Activated naive CD8-positive, alpha-beta T cell treated with anti-CD3 and anti-CD28 coated beads, Interleukin-2, amount 50 U/mL, for 16 hours (primary cell): ENCODE measurements around the gene CRTAC1.

Source experiments
- DNase-seq: peaks from one replicate; pipeline ENCODE4 v3.0.0-alpha.2; 2020; ENCODE audit warnings: low read depth, low spot score

Gene CRTAC1

GRCh38 chr10:97924678-97925077, 105.7 kb downstream of the CRTAC1 start:
- no peak for DNase-seq

GRCh38 chr10:97923476-97923875, 106.9 kb downstream of the CRTAC1 start:
- DNase-seq: no peak

- DNase-seq: no peak
Observed at GRCh38 chr10:97923057-97923456, 107.4 kb downstream of the CRTAC1 start.

- DNase-seq: no peak
Observed at GRCh38 chr10:97922022-97922758, 108.2 kb downstream of the CRTAC1 start.

- DNase-seq: no peak
Observed at GRCh38 chr10:97921581-97922021, 108.8 kb downstream of the CRTAC1 start.

- no peak for DNase-seq
Observed at GRCh38 chr10:97920865-97921264, 109.6 kb downstream of the CRTAC1 start.

- no peak for DNase-seq
Observed at GRCh38 chr10:97919012-97919411, 111.4 kb downstream of the CRTAC1 start.

- no peak for DNase-seq
Observed at GRCh38 chr10:97916586-97916985, 113.8 kb downstream of the CRTAC1 start.

- no peak for DNase-seq
Observed at GRCh38 chr10:97915346-97916131, 114.9 kb downstream of the CRTAC1 start.

- peak; percentile 63 for DNase-seq
Observed at GRCh38 chr10:97914837-97915211, 115.6 kb downstream of the CRTAC1 start.

- no peak for DNase-seq
Observed at GRCh38 chr10:97914171-97914836, 116.1 kb downstream of the CRTAC1 start.

- no peak for DNase-seq
Observed at GRCh38 chr10:97913614-97914013, 116.8 kb downstream of the CRTAC1 start.

- DNase-seq: no peak
Observed at GRCh38 chr10:97913193-97913592, 117.2 kb downstream of the CRTAC1 start.

GRCh38 chr10:97911217-97911616, 119.2 kb downstream of the CRTAC1 start:
- no peak for DNase-seq

GRCh38 chr10:97910661-97911060, 119.8 kb downstream of the CRTAC1 start:
- DNase-seq: no peak

GRCh38 chr10:97907830-97908229, 122.6 kb downstream of the CRTAC1 start:
- DNase-seq: no peak

GRCh38 chr10:97907211-97907610, 123.2 kb downstream of the CRTAC1 start:
- no peak for DNase-seq

- DNase-seq: no peak
Observed at GRCh38 chr10:97905276-97905675, 125.1 kb downstream of the CRTAC1 start.

- DNase-seq: no peak
Observed at GRCh38 chr10:97904576-97904975, 125.8 kb downstream of the CRTAC1 start.

GRCh38 chr10:97904018-97904381, 126.4 kb downstream of the CRTAC1 start:
- no peak for DNase-seq

- DNase-seq: no peak
Observed at GRCh38 chr10:97903128-97904017, 127.0 kb downstream of the CRTAC1 start.

- no peak for DNase-seq
Observed at GRCh38 chr10:97901381-97901780, 129.0 kb downstream of the CRTAC1 start.
